OCI-LY1 (cell line): Measurements from ENCODE around the gene EPB41L2.

Experiments
- EZH2 ChIP-seq: fragments of 200-600 bp; sonication (generic), shearing (Covaris generic); IDR thresholded peaks from 2 replicates; pipeline ENCODE4 v1.8.0; 2017; ENCODE audit warnings: borderline replicate concordance, mixed run types, mild to moderate bottlenecking, antibody characterized with exemption, low read length, moderate library complexity, mixed read lengths
- TF ChIP-seq, protein P1 (sequence below): fragments of 200-600 bp; sonication (generic), shearing (Covaris generic); IDR thresholded peaks from 2 replicates; pipeline ENCODE4 v1.5.1; 2017; ENCODE audit warnings: mild to moderate bottlenecking, antibody characterized with exemption, low read length, moderate library complexity, mixed read lengths

DNA sequence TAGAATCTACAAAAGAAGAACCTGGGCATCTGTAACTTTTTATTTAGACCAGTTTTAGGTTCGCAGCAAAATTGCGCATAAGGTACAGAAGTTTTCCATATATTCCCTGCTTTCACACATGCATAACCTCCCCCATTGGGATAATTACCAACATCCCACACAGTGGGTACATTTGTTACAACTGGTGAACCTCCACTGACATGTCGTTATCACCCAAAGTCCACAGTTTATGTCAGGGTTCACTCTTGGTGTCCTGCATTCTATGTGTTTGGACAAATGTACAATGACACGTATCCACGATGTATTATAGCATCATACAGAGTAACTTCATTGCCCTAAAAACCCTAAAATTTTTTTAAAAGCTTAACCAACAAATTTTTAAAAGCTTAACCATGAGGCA lies 126.1 kb downstream of the EPB41L2 start:
- TF ChIP-seq, protein P1, sequence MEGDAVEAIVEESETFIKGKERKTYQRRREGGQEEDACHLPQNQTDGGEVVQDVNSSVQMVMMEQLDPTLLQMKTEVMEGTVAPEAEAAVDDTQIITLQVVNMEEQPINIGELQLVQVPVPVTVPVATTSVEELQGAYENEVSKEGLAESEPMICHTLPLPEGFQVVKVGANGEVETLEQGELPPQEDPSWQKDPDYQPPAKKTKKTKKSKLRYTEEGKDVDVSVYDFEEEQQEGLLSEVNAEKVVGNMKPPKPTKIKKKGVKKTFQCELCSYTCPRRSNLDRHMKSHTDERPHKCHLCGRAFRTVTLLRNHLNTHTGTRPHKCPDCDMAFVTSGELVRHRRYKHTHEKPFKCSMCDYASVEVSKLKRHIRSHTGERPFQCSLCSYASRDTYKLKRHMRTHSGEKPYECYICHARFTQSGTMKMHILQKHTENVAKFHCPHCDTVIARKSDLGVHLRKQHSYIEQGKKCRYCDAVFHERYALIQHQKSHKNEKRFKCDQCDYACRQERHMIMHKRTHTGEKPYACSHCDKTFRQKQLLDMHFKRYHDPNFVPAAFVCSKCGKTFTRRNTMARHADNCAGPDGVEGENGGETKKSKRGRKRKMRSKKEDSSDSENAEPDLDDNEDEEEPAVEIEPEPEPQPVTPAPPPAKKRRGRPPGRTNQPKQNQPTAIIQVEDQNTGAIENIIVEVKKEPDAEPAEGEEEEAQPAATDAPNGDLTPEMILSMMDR: no peak
- TF ChIP-seq EZH2: no peak
